B cell (primary cell): ENCODE results near the gene ARL6IP4. TPM values are rescaled to one million over a fixed set of nuclear protein-coding genes. Genes with fewer than 3 reads are reported as not detected.

ENCODE experiments used
- ATAC-seq: fragments of 200-7000 bp; cut with Tn5 transposase; one replicate; pipeline ENCODE4 v1.10.0; 2021; ENCODE audit warnings: low read depth, mild to moderate bottlenecking, moderate number of reproducible peaks, moderate library complexity
- CTCF ChIA-PET: fragments of 350-600 bp; sonication (Branson Sonifier 250); formaldehyde crosslinking; loops from one replicate; lab custom pipeline; 2021; ENCODE audit warnings: antibody characterized with exemption, inconsistent platforms; lab: Charles Lee
- POLR2A ChIA-PET: fragments of 350-600 bp; sonication (Branson Sonifier 250); formaldehyde crosslinking; loops from one replicate; lab custom pipeline; 2021; ENCODE audit warnings: antibody characterized with exemption; lab: Charles Lee
- DNase-seq: peaks from one replicate; pipeline ENCODE4 v3.0.0; 2013
- H2AFZ ChIP-seq: 2 replicates; pipeline ENCODE4 v1.6.1; 2012; ENCODE audit warnings: mild to moderate bottlenecking, low read depth, low read length; ENCODE audit not compliant: insufficient read depth, poor library complexity, severe bottlenecking
- H3K27ac ChIP-seq, 2 donors: 1 replicate in 1 of 2; 2 replicates in 1 of 2; pipeline ENCODE4 v1.5.1; 2012 to 2013; ENCODE audit warnings: low read length in 2 of 2, mild to moderate bottlenecking in 2 of 2, moderate library complexity in 1 of 2
- H3K27me3 ChIP-seq, 4 experiments: fragments of 200-600 bp in 1 of 4; sonication (generic) in 1 of 4; replicated peaks in 1 of 4; 1 replicate in 2 of 4; 2 replicates in 2 of 4; pipeline versions ENCODE4 v1.6.1 to v1.7.0; 2013 to 2016; ENCODE audit warnings: low read length in 3 of 4, mild to moderate bottlenecking in 2 of 4, mixed read lengths in 1 of 4, moderate library complexity in 1 of 4; ENCODE audit not compliant: insufficient read depth in 4 of 4, control insufficient read depth in 3 of 4; ENCODE audit errors: control extremely low read depth in 1 of 4
- H3K36me3 ChIP-seq, 2 experiments: replicated peaks in 1 of 2; 1 replicate in 1 of 2; 2 replicates in 1 of 2; pipeline versions ENCODE4 v1.6.1 to v1.7.1; 2013; ENCODE audit warnings: low read length in 1 of 2; ENCODE audit not compliant: insufficient read depth in 2 of 2, control insufficient read depth in 1 of 2; ENCODE audit errors: control extremely low read depth in 1 of 2, extremely low read depth in 1 of 2
- H3K4me1 ChIP-seq, 2 donors: fragments of 200-600 bp in 1 of 2; sonication (generic) in 1 of 2; 1 replicate in 1 of 2; 2 replicates in 1 of 2; pipeline versions ENCODE4 v1.5.1 to v1.6.1; 2013 to 2017; ENCODE audit warnings: low read length in 2 of 2; ENCODE audit not compliant: control insufficient read depth in 2 of 2, insufficient read depth in 2 of 2
- H3K4me2 ChIP-seq: replicated peaks from 2 replicates; pipeline ENCODE3; 2012; ENCODE audit warnings: mild to moderate bottlenecking, low read depth, low read length; ENCODE audit not compliant: poor library complexity, severe bottlenecking
- H3K4me3 ChIP-seq, 5 experiments: fragments of 200-600 bp in 1 of 5; sonication (generic) in 1 of 5; 1 replicate in 3 of 5; 2 replicates in 2 of 5; pipeline versions ENCODE4 v1.5.1 to v1.7.0; 2011 to 2016; ENCODE audit warnings: low read length in 4 of 5, mild to moderate bottlenecking in 4 of 5, low read depth in 2 of 5, control low read depth in 1 of 5, moderate library complexity in 1 of 5; ENCODE audit not compliant: insufficient read depth in 1 of 5; ENCODE audit errors: control extremely low read depth in 1 of 5, extremely low read depth in 1 of 5
- H3K79me2 ChIP-seq: fragments of 200-600 bp; sonication (generic); one replicate; pipeline ENCODE4 v1.6.0; 2016; ENCODE audit warnings: low read length; ENCODE audit not compliant: control insufficient read depth, insufficient read depth
- H3K9ac ChIP-seq: fragments of 200-600 bp; sonication (generic); 2 replicates; pipeline ENCODE4 v1.6.1; 2017; ENCODE audit warnings: mild to moderate bottlenecking, low read length, moderate library complexity
- H3K9me3 ChIP-seq, 3 donors: one replicate each; pipeline versions ENCODE4 v1.6.1 to v1.7.1; 2013; ENCODE audit warnings: low read length in 2 of 3; ENCODE audit not compliant: control insufficient read depth in 2 of 3, insufficient read depth in 1 of 3; ENCODE audit errors: control extremely low read depth in 1 of 3
- H4K20me1 ChIP-seq: 2 replicates; pipeline ENCODE4 v1.6.0; 2012; ENCODE audit warnings: mild to moderate bottlenecking, low read length; ENCODE audit not compliant: insufficient read depth, control insufficient read depth, poor library complexity, severe bottlenecking
- H3K27ac Mint-ChIP-seq: one replicate; pipeline ENCODE4 v1.8.0; 2021; ENCODE audit warnings: mixed read lengths
- H3K27me3 Mint-ChIP-seq: one replicate; pipeline ENCODE4 v1.8.0; 2021; ENCODE audit warnings: mixed read lengths
- H3K4me1 Mint-ChIP-seq: one replicate; pipeline ENCODE4 v1.8.0; 2021; ENCODE audit warnings: mixed read lengths
- H3K4me3 Mint-ChIP-seq: one replicate; pipeline ENCODE4 v1.8.0; 2021; ENCODE audit warnings: mixed read lengths
- H3K9me3 Mint-ChIP-seq: one replicate; pipeline ENCODE4 v1.8.0; 2022; ENCODE audit warnings: mixed read lengths; ENCODE audit not compliant: insufficient read depth
- EZH2 ChIP-seq: IDR thresholded peaks from 2 replicates; pipeline ENCODE4 v1.6.1; 2012; ENCODE audit warnings: borderline replicate concordance, low read depth, mild to moderate bottlenecking, moderate library complexity, low read length; ENCODE audit not compliant: insufficient read depth, poor library complexity, severe bottlenecking
- WGBS: methylation state at CpG from one replicate; pipeline ENCODE4 v1.1.5; 2013; ENCODE audit warnings: missing lambda C conversion rate; ENCODE audit not compliant: insufficient coverage; 5-methylcytosine and 5-hydroxymethylcytosine counted together
- intact Hi-C: fragments of 100-400 bp; cut with micrococcal nuclease; formaldehyde crosslinking; loops from one replicate; pipeline ENCODE4 v1.10.0; 2022
- polyA plus RNA-seq: library from polyadenylated mRNA; depleted of rRNA; stranded (reverse); fragments of >200 nt; gene quantifications from 2 replicates; pipeline ENCODE4 v1.2.3, GENCODE V29; 2012
- small RNA-seq: library from RNA; depleted of rRNA; stranded (forward); fragments of <200 nt; gene quantifications from one replicate; pipeline ENCODE3, GENCODE V24; 2012; ENCODE audit warnings: low replicate concordance, low read depth; ENCODE audit not compliant: insufficient read length
- total RNA-seq, 2 donors: library from RNA; stranded (reverse); fragments of 120-200 nt in 1 of 2; gene quantifications; 1 replicate in 1 of 2; 2 replicates in 1 of 2; pipeline versions ENCODE4 v1.2.3 to v1.2.4, GENCODE V29; 2013 to 2022
- TF ChIP-seq, protein P1 (sequence below): fragments of 200-600 bp; IDR thresholded peaks from one replicate; pipeline ENCODE4 v1.8.0; 2022; ENCODE audit warnings: antibody characterized with exemption, mild to moderate bottlenecking

Gene ARL6IP4
- total and polyA plus RNA-seq, 2 donors (not counting 1 experiment from before 2014, with no cell fraction given): 165 to 274 TPM

DNA sequence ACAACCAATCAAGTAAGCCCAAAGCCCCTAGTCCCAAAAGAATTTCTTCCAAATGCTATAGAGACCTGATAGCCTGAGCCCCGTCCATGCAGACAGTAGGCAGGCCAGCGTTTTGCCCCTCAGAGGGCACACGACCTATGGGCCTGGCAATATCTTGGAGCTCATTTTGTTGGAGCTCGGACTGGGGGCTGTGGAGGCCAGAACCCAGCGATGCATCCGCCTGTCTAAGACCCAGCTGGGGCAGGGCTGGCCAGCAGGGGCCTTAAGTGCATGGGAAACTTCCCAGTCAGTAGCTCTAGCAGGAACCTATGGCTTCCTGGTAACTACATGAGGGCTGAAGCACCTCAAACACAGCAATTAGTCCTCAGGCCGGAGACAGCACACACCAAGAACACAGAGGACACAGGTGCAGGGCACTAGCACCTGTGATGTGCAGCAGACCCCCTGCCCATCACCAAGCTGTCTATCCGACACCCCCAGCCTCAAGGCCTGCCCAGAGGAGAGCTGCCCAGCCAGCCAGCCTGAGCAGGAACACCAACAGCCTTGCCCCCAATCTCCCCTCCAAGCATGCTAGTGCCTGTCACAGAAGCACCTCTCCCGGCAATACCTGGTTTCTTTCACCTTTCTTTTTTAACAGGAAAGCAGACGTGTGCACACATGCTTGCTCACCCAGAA, 50.8 kb downstream of the ARL6IP4 start:
- H3K27ac Mint-ChIP-seq: peak overlapping the region; percentile 10
- no peaks in the 10 kb centered on the region for H3K27me3 Mint-ChIP-seq

More for the DNA sequence above, 50.8 kb downstream of the ARL6IP4 start:
- Histone ChIP-seq H3K4me3 (no peak overlapping the region), H3K27me3 (no peaks in the 10 kb centered on the region), H3K79me2 (peaks cover 6% of the 10 kb centered on the region), H3K36me3 (peaks cover 0 to 11% of the 10 kb centered on the region in 2 experiments), H3K9me3 (no peaks in the 10 kb centered on the region), H3K27ac (no peak overlapping the region), H2AFZ (no peak overlapping the region), H3K9ac (no peak overlapping the region), H3K4me1 (peaks cover 9 to 14% of the 10 kb centered on the region in 2 donors), H4K20me1 (no peaks in the 10 kb centered on the region), H3K4me2 (no peak overlapping the region)
- Mint-ChIP-seq H3K4me3 (no peak overlapping the region), H3K9me3 (no peaks in the 10 kb centered on the region), H3K4me1 (peaks cover 13% of the 10 kb centered on the region)
- DNase-seq (no peak), ATAC-seq (no peak)
- CTCF ChIA-PET: interaction anchor here (1.3 to 1.9 kb wide), 2 partner anchors 8 to 12 kb away, joined by 3 to 8 read pairs; no protein-coding TSS in a partner anchor
- 91% methylated on average over 10 of the region's 10 CpGs for WGBS
- TF ChIP-seq, protein P1, sequence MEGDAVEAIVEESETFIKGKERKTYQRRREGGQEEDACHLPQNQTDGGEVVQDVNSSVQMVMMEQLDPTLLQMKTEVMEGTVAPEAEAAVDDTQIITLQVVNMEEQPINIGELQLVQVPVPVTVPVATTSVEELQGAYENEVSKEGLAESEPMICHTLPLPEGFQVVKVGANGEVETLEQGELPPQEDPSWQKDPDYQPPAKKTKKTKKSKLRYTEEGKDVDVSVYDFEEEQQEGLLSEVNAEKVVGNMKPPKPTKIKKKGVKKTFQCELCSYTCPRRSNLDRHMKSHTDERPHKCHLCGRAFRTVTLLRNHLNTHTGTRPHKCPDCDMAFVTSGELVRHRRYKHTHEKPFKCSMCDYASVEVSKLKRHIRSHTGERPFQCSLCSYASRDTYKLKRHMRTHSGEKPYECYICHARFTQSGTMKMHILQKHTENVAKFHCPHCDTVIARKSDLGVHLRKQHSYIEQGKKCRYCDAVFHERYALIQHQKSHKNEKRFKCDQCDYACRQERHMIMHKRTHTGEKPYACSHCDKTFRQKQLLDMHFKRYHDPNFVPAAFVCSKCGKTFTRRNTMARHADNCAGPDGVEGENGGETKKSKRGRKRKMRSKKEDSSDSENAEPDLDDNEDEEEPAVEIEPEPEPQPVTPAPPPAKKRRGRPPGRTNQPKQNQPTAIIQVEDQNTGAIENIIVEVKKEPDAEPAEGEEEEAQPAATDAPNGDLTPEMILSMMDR: no peak
- TF ChIP-seq EZH2: no peak
- intact Hi-C loops: no loop called here
- POLR2A ChIA-PET: interaction anchor here (0.5 kb wide), 1 partner anchor 552 kb away, joined by 7 read pairs; no protein-coding TSS in a partner anchor

Small RNA genes within 50 kb of the gene (small RNA-seq; reads per million reads assigned to genes)
- gene ARL6IP4: not detected
- not detected for gene MIR4304

Other genes with a start within 250 kb of the ARL6IP4 start
- not detected in 2 replicates for gene HCAR1, start 249.8 kb upstream of the ARL6IP4 start, total RNA-seq
- gene HCAR1, start 249.8 kb upstream of the ARL6IP4 start, polyA plus RNA-seq: 0.06 and 0.09 TPM in 2 replicates
- 54.5 and 59.0 TPM in 2 replicates for gene DENR, start 227.9 kb upstream of the ARL6IP4 start, total RNA-seq
- gene DENR, start 227.9 kb upstream of the ARL6IP4 start, polyA plus RNA-seq: 14.0 and 22.6 TPM in 2 replicates
- 4.2 and 5.4 TPM in 2 replicates for gene CCDC62, start 206.1 kb upstream of the ARL6IP4 start, total RNA-seq
- 1.5 and 2.1 TPM in 2 replicates for gene CCDC62, start 206.1 kb upstream of the ARL6IP4 start, polyA plus RNA-seq
- gene HIP1R, start 145.2 kb upstream of the ARL6IP4 start, total RNA-seq: 390 and 411 TPM in 2 replicates
- gene HIP1R, start 145.2 kb upstream of the ARL6IP4 start, polyA plus RNA-seq: 289 and 411 TPM in 2 replicates
- 87.2 and 88.1 TPM in 2 replicates for gene VPS37B, start 84.6 kb upstream of the ARL6IP4 start, total RNA-seq
- 66.7 and 100 TPM in 2 replicates for gene VPS37B, start 84.6 kb upstream of the ARL6IP4 start, polyA plus RNA-seq
- gene ABCB9, start 14.2 kb upstream of the ARL6IP4 start, total RNA-seq: 2.5 and 3.7 TPM in 2 replicates
- gene ABCB9, start 14.2 kb upstream of the ARL6IP4 start, polyA plus RNA-seq: 2.1 TPM in 2 replicates
- gene OGFOD2, start 5.4 kb upstream of the ARL6IP4 start, total RNA-seq: 25.9 and 26.7 TPM in 2 replicates
- gene OGFOD2, start 5.4 kb upstream of the ARL6IP4 start, polyA plus RNA-seq: 69.0 and 99.3 TPM in 2 replicates
- gene PITPNM2, start 170.4 kb downstream of the ARL6IP4 start, total RNA-seq: 28.6 and 30.3 TPM in 2 replicates
- gene PITPNM2, start 170.4 kb downstream of the ARL6IP4 start, polyA plus RNA-seq: 9.6 and 13.8 TPM in 2 replicates